Measurements from ENCODE around the gene BMPR1A. TPM values are rescaled to one million over a fixed set of nuclear protein-coding genes. Genes with fewer than 3 reads are reported as not detected.

The BMPR1A gene
- total RNA-seq, 1 donor from 2014 or later = 20.8 TPM

- Mint-ChIP-seq H3K4me1 (ENCODE audit: unreplicated experiment) (peaks cover 32% of the 10 kb centered on the region), H3K9me3 (ENCODE audit: unreplicated experiment) (no peaks in the 10 kb centered on the region), H3K4me3 (ENCODE audit: unreplicated experiment) (peak overlapping the region; percentile 95), H3K36me3 (ENCODE audit: low read depth, unreplicated experiment) (no peaks in the 10 kb centered on the region), H3K27ac (ENCODE audit: unreplicated experiment) (peak overlapping the region; percentile 45), H3K27me3 (ENCODE audit: unreplicated experiment) (peaks cover 19% of the 10 kb centered on the region)
- no peak for DNase-seq (ENCODE audit: low spot score)
- TF ChIP-seq CTCF (IDR thresholded peaks at IDR 0.05; ENCODE audit: unreplicated experiment) = no peak
Measured at GRCh38 chr10:86758189-86759072, 2.0 kb downstream of the BMPR1A start.

- Mint-ChIP-seq H3K27me3 (ENCODE audit: unreplicated experiment) (peaks cover 14% of the 10 kb centered on the region), H3K4me3 (ENCODE audit: unreplicated experiment) (peak overlapping the region; percentile 95), H3K36me3 (ENCODE audit: low read depth, unreplicated experiment) (no peaks in the 10 kb centered on the region), H3K4me1 (ENCODE audit: unreplicated experiment) (peaks cover 32% of the 10 kb centered on the region), H3K9me3 (ENCODE audit: unreplicated experiment) (no peaks in the 10 kb centered on the region), H3K27ac (ENCODE audit: unreplicated experiment) (no peak overlapping the region)
- no peak for DNase-seq (ENCODE audit: low spot score)
- no peak for TF ChIP-seq CTCF (IDR thresholded peaks at IDR 0.05; ENCODE audit: unreplicated experiment)
Measured at GRCh38 chr10:86759073-86759672, 2.8 kb downstream of the BMPR1A start.

- peaks cover 29% of the 10 kb centered on the region for H3K4me1 Mint-ChIP-seq (ENCODE audit: unreplicated experiment)
Measured at GRCh38 chr10:86763404-86763803, 7.0 kb downstream of the BMPR1A start.

GRCh38 chr10:86765548-86765947 is 9.1 kb downstream of the BMPR1A start:
- no peak overlapping the region for H3K27ac Mint-ChIP-seq (ENCODE audit: unreplicated experiment)
- no peak overlapping the region for H3K4me3 Mint-ChIP-seq (ENCODE audit: unreplicated experiment)
- H3K9me3 Mint-ChIP-seq (ENCODE audit: unreplicated experiment) = no peaks in the 10 kb centered on the region
- no peak for DNase-seq (ENCODE audit: low spot score)
- H3K36me3 Mint-ChIP-seq (ENCODE audit: low read depth, unreplicated experiment) = no peaks in the 10 kb centered on the region
- no peak for TF ChIP-seq CTCF (IDR thresholded peaks at IDR 0.05; ENCODE audit: unreplicated experiment)
- H3K4me1 Mint-ChIP-seq (ENCODE audit: unreplicated experiment) = peaks cover 18% of the 10 kb centered on the region
- peaks cover 7% of the 10 kb centered on the region for H3K27me3 Mint-ChIP-seq (ENCODE audit: unreplicated experiment)

More at GRCh38 chr10:86763404-86763803, 7.0 kb downstream of the BMPR1A start:
- Mint-ChIP-seq H3K27ac (ENCODE audit: unreplicated experiment) (no peak overlapping the region), H3K36me3 (ENCODE audit: low read depth, unreplicated experiment) (no peaks in the 10 kb centered on the region), H3K4me3 (ENCODE audit: unreplicated experiment) (no peak overlapping the region), H3K9me3 (ENCODE audit: unreplicated experiment) (no peaks in the 10 kb centered on the region), H3K27me3 (ENCODE audit: unreplicated experiment) (peaks cover 5% of the 10 kb centered on the region)
- no peak for TF ChIP-seq CTCF (IDR thresholded peaks at IDR 0.05; ENCODE audit: unreplicated experiment)
- no peak for DNase-seq (ENCODE audit: low spot score)

Data from endothelial cell (in vitro differentiated cells).